Fibroblast of peridontal ligament (primary cell): ENCODE results near the gene SAMD11.
A peak's percentile ranks its signal among the peaks of the same experiment; 100 is the strongest.

Experiments
- DNase-seq: peaks from one replicate; pipeline ENCODE4 v3.0.0-alpha.2; 2010; ENCODE audit errors: extremely low read depth

Gene SAMD11

GRCh38 chr1:904310-904950, 19.3 kb upstream of the SAMD11 start:
- DNase-seq, result peak; percentile 69

GRCh38 chr1:905071-905749, 18.5 kb upstream of the SAMD11 start:
- no peak for DNase-seq

- no peak for DNase-seq
Observed at GRCh38 chr1:905811-906599, 17.7 kb upstream of the SAMD11 start.

DNA sequence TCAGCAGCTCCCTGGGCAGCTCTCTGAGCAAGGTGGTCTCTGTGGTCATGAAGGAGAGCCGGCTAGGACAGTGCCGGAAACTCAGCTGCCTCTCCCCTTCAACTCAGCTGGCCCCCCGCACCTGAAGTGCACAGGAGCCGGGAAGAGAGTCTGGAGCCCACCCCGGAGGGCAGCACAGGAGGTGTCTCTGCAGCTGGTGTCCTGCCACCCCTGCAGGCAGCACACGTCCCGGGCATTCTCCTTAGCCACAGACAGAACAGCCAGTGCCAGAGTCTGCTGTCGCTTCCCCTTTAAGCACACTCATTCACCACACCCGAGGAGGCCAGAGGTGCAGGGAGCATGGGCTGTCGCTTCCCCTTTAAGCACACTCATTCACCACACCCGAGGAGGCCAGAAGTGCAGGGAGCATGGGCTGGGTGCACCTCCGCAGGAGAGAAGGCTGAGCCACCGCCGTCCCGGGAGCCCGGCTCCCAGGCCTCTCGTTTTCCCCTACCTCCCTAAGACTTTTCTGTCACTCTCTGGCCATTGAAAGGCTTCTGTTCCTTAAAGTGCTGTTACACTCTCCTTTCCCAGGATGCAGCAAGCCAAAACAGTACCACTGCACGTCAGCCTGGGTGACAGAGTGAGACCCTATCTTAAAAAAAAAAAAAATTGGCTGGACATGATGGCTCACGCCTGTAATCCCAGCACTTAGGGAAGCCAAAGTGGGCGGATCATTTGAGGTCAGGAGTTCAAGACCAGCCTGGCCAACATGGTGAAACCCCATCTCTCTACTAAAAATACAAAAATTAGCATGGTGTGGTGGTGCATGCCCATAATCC, 16.9 kb upstream of the SAMD11 start:
- DNase-seq, result peak; percentile 28

- no peak for DNase-seq
Observed at GRCh38 chr1:907611-908451, 15.9 kb upstream of the SAMD11 start.

GRCh38 chr1:908661-909060, 15.1 kb upstream of the SAMD11 start:
- no peak for DNase-seq

DNA sequence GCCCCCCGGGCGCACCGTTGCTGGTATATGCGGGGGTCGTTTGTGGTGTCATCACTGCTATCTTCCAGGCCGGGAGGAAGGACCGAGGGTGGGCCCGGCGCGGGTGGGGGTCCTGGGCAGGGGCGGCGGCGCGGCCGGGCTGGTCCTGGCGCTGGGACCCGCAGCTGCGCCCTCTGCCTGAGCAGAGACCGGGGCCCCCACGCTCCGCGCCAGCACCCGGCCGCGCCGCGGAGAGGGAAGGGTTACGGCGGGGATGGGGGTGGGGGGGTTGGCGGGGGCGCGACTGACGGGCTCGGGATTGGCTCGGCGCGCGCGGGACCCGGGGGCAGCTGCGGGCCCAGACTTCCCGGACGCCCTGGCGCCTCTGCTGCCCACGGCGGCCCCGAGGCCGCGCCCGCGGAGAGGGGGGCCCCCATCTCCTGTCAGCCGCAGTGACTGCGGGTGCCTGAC, 13.8 kb upstream of the SAMD11 start:
- DNase-seq, result no peak

- no peak for DNase-seq
Observed at GRCh38 chr1:910311-910880, 13.3 kb upstream of the SAMD11 start.

DNA sequence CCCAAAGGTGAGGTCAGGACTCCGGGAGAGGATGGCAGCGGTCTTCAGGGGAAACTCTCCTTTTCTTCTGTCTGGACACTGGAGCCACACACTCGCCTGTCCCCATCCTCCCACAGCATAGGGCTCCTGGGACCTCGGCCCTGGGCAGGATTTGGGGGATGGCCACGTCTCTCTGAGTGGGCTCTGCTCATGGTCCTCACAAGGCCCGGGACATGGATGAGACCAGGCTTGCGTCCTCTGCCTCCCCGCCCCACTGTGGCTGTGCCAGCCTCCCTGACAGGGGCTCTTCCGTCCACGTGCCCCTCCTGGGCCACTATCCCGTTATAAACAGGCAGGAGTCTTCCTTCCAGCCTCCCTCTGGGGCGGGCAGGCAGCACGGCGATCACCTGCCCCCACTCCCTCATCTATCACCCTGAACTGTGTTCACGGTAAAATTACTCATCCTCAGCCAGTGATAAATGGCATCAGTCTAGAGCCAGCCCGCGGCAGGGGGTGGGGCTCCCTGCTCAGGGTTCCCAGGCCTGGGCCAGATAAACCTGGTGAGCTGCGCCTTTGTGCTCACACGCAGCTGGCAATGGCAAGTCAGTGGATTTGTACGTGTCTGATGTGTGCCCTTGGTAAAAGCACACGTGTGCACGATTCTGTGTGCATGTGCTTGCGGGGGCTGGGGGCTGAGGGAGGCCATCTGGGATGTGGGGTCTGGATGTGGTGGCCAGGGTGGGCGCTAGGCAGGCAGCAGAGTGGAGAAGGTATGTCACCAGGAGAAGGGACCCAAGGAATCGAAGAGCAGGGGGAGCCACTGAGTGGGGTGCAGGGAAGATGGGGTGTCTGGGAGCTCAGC, 12.6 kb upstream of the SAMD11 start:
- DNase-seq, result no peak

DNA sequence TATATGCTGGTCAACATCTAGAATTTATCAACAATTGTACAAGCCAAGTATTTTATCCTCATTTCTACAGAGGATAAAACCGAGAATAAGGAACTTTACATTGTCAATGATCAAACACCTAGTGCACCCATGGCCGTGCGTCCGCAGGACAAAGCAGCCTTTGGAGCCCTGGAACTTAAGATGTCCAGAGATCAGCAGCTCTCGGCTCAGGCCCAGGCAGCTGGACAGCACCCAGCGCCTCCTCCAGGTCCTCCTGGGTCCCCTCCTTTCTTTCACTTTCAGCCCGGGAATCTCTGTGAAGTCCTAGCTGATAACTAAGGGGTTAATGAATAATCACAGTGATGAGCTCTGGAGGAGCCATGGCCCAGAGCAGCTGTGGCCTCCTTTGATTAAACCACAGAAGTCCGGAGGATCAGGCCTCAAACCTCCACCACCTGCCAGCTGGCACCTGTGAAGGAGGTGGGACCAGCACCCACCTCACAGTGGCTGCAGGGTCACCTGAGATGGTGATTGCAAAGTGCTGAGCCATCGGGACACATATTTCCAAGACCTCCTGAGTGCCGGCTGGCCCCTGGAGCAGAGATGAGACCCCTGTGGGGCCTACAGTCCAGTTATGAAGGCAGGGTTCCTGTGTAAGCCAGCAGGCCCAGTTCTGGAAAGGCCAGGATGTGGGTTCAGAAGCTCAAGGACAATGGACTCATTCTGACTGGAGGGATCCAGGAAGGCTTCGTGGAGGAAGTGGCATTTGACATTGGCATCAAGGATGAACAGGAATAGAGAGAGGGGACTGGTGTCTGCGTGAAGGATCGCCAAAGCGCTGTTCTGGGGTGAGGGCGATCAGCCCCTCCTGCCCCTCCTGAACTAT, 11.6 kb upstream of the SAMD11 start:
- no peak for DNase-seq

DNA sequence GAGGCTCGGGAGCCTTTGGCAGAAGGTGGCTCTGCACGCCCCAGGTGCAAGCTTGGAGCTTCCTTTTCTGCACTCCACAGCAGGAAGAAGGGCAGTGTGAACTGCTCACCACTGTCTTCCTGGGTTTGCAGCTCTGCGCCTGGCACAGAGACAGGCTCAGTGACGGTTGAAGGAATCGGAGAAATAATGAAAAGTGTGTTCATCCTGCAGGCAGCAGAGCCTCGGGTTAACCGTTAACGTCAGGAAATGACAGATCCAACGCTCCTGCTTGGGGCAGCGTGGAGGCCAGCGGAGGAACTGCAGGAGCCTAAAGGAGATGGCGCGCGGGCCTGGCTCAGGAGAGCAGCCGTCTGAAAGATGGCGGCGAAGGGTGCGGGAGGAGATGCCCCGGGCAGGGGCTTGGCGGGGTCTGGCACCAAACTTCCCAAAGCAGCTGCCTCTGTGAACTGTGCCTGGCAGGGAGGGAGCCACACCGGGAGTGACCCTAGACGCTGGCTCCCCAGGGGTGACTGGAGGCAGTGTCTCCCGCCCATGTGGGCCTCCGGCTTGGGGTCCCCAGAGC, 10.9 kb upstream of the SAMD11 start:
- DNase-seq, result no peak

- DNase-seq, result no peak
Observed at GRCh38 chr1:913491-914130, 10.1 kb upstream of the SAMD11 start.

- DNase-seq, result no peak
Observed at GRCh38 chr1:914131-914890, 9.4 kb upstream of the SAMD11 start.

DNA sequence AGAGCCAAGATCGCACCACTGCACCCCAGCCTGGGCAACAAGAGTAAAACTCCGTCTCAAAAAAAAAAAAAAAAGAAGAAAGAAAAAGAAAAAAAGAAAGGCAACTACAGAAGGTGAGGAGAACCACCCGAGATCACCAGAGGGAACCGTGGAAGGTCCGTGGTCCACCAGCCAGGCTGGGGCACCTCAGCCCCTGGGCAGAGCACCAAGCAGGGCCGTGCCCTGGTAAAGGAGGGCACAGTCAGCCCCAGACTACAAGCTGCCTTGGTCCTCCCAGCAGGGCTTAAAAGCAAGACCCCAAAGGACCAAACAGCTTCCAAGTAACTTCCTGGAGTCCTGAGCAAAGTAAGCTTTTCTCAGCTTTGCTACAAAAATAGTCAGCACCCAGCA, 8.8 kb upstream of the SAMD11 start:
- no peak for DNase-seq

DNA sequence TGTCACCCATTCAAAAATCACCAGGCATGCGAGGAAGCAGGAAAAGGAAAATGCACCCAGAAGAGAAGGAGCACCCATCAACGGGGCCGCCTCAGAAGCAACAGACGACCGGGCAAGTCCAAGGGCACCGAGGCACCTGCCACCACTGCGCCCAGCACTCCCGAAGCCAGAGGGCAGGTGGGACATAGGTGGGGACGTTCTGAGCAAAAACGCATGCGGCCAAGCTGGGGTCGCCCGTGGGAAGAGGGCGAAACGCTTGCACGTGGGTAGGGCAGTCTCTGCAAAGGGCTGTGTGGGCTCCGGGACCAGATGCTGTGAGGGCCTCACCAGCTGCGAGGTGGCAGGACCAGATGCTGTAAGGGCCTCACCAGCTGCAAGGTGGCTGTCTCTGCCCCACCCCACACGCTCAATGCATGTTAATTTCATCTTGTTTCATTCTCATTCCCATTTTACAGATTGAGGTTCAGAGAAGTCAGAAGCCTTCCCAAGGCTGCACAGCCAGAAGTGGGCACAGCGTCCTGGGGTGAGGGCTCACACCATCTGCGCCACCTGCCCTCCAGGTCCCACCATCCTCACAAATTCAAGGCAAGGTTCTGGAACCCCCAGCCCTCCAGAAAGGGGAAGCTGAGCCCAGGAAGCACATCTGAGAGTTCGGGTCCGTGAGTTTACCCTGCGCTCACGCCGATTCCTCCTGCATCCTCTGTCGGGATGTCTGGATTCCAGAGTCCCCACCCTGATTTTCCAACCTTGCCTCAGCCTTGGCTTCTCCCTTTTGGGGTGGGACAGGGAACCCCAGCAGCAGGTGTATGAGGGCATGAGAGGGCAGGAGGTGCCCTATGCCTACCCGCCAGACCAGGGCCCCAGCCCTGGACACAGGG, 8.2 kb upstream of the SAMD11 start:
- DNase-seq, result no peak
